Activated CD8-positive, alpha-beta T cell treated with anti-CD3 and anti-CD28 coated beads for 36 hours (primary cell): ENCODE data around the gene FETUB. TPM values are rescaled to one million over a fixed set of nuclear protein-coding genes. Genes with fewer than 3 reads are reported as not detected.
A peak's percentile ranks its signal among the peaks of the same experiment; 100 is the strongest.

Experiments used
- ATAC-seq: fragments of 200-7000 bp; cut with Tn5 transposase; one replicate; pipeline ENCODE4 v1.10.0; 2021; ENCODE audit warnings: mild to moderate bottlenecking, moderate library complexity
- CTCF ChIA-PET: fragments of 350-600 bp; sonication (Branson Sonifier 250); formaldehyde crosslinking; loops from one replicate; lab custom pipeline; 2021; ENCODE audit warnings: antibody characterized with exemption; lab: Charles Lee
- POLR2A ChIA-PET: fragments of 350-600 bp; sonication (Branson Sonifier 250); formaldehyde crosslinking; loops from one replicate; lab custom pipeline; 2021; ENCODE audit warnings: antibody characterized with exemption; lab: Charles Lee
- DNase-seq: peaks from one replicate; pipeline ENCODE4 v3.0.0-alpha.2; 2020
- H3K27ac Mint-ChIP-seq: one replicate; pipeline ENCODE4 v1.8.0; 2021; ENCODE audit warnings: mild to moderate bottlenecking, mixed read lengths
- H3K27me3 Mint-ChIP-seq: one replicate; pipeline ENCODE4 v1.8.0; 2021; ENCODE audit warnings: mixed read lengths
- H3K36me3 Mint-ChIP-seq: one replicate; pipeline ENCODE4 v1.8.0; 2021; ENCODE audit warnings: low read depth, mixed read lengths
- H3K4me1 Mint-ChIP-seq: one replicate; pipeline ENCODE4 v1.8.0; 2021; ENCODE audit warnings: low read depth, mixed read lengths
- H3K4me3 Mint-ChIP-seq: one replicate; pipeline ENCODE4 v1.8.0; 2021; ENCODE audit warnings: mild to moderate bottlenecking, moderate library complexity, mixed read lengths
- H3K9me3 Mint-ChIP-seq: one replicate; pipeline ENCODE4 v1.8.0; 2021; ENCODE audit warnings: mixed read lengths
- CTCF ChIP-seq: fragments of 200-600 bp; IDR thresholded peaks from one replicate; pipeline ENCODE4 v1.8.0; 2022; ENCODE audit warnings: antibody characterized with exemption, mild to moderate bottlenecking
- intact Hi-C: fragments of 100-400 bp; cut with micrococcal nuclease; formaldehyde crosslinking; loops from one replicate; pipeline ENCODE4 v1.10.0; 2022
- total RNA-seq, 2 experiments: library from RNA; stranded (reverse); gene quantifications; one replicate each; pipeline ENCODE4 v1.2.3, GENCODE V29; 2021

Gene FETUB
- total RNA-seq, 2 experiments from 2014 or later = not detected

GRCh38 chr3:186637686-186638085, 2.5 kb upstream of the FETUB start:
- H3K4me1 Mint-ChIP-seq = peaks cover 13% of the 10 kb centered on the region
- no peak overlapping the region for H3K4me3 Mint-ChIP-seq
- no peak overlapping the region for H3K27ac Mint-ChIP-seq
- peaks cover 18% of the 10 kb centered on the region for H3K27me3 Mint-ChIP-seq
- DNase-seq (no peak), ATAC-seq (no peak)
- intact Hi-C loops = no loop called here
- no peaks in the 10 kb centered on the region for H3K9me3 Mint-ChIP-seq
- TF ChIP-seq CTCF = no peak
- no peaks in the 10 kb centered on the region for H3K36me3 Mint-ChIP-seq
- POLR2A ChIA-PET = no interaction called here
- CTCF ChIA-PET = interaction anchor here (12.7 kb wide), 1 partner anchor 22 kb away, joined by 103 read pairs; the partner anchor contains the start of gene AHSG

GRCh38 chr3:186638259-186638658, 1.9 kb upstream of the FETUB start:
- H3K9me3 Mint-ChIP-seq = no peaks in the 10 kb centered on the region
- ATAC-seq = no peak
- no peak for TF ChIP-seq CTCF
- peaks cover 19% of the 10 kb centered on the region for H3K4me1 Mint-ChIP-seq
- H3K27me3 Mint-ChIP-seq = peaks cover 18% of the 10 kb centered on the region
- H3K4me3 Mint-ChIP-seq = no peak overlapping the region
- no peak overlapping the region for H3K27ac Mint-ChIP-seq
- H3K36me3 Mint-ChIP-seq = no peaks in the 10 kb centered on the region
- POLR2A ChIA-PET = no interaction called here
- DNase-seq = no peak
- intact Hi-C loops = no loop called here
- CTCF ChIA-PET = interaction anchor here (12.7 kb wide), 1 partner anchor 23 kb away, joined by 103 read pairs; the partner anchor contains the start of gene AHSG

GRCh38 chr3:186640473-186640818, 247 bp downstream of the FETUB start:
- POLR2A ChIA-PET = interaction anchor here (1.2 to 1.7 kb wide), 2 partner anchors 16 to 143 kb away, joined by 3 to 5 read pairs; partner anchors contain the start of gene EIF4A2
- H3K27me3 Mint-ChIP-seq = peaks cover 18% of the 10 kb centered on the region
- CTCF ChIA-PET = interaction anchor here (4.7 to 12.7 kb wide), 2 partner anchors 25 kb away, joined by 50 to 103 read pairs; partner anchors contain the start of gene AHSG

GRCh38 chr3:186640929-186641328, 730 bp downstream of the FETUB start:
- ChIA-PET CTCF (interaction anchor here (0.9 to 4.7 kb wide), 2 partner anchors 9 to 25 kb away, joined by 4 to 50 read pairs; no protein-coding TSS in a partner anchor), POLR2A (interaction anchor here (1.2 to 1.7 kb wide), 3 partner anchors 16 to 142 kb away, joined by 3 to 5 read pairs (median 3); partner anchors contain the start of genes DNAJB11 and EIF4A2)
- H3K27me3 Mint-ChIP-seq = peaks cover 18% of the 10 kb centered on the region
- intact Hi-C loops = no loop called here
- no peak for TF ChIP-seq CTCF
- H3K36me3 Mint-ChIP-seq = no peaks in the 10 kb centered on the region
- H3K4me1 Mint-ChIP-seq = peaks cover 25% of the 10 kb centered on the region
- ATAC-seq (no peak), DNase-seq (no peak)
- no peaks in the 10 kb centered on the region for H3K9me3 Mint-ChIP-seq
- H3K27ac Mint-ChIP-seq = no peak overlapping the region
- no peak overlapping the region for H3K4me3 Mint-ChIP-seq

More at GRCh38 chr3:186640473-186640818, 247 bp downstream of the FETUB start:
- Mint-ChIP-seq H3K4me1 (peaks cover 25% of the 10 kb centered on the region), H3K27ac (no peak overlapping the region), H3K36me3 (no peaks in the 10 kb centered on the region), H3K9me3 (no peaks in the 10 kb centered on the region), H3K4me3 (no peak overlapping the region)
- DNase-seq (no peak), ATAC-seq (no peak)
- intact Hi-C loops = no loop called here
- TF ChIP-seq CTCF = no peak

- intact Hi-C loops = no loop called here
Measured at GRCh38 chr3:186642014-186642413, 1.8 kb downstream of the FETUB start.

More at GRCh38 chr3:186642014-186642413, 1.8 kb downstream of the FETUB start:
- CTCF ChIA-PET = interaction anchor here (1.5 to 4.7 kb wide), 2 partner anchors 26 to 180 kb away, joined by 4 to 50 read pairs; no protein-coding TSS in a partner anchor
- peak; percentile 61 for ATAC-seq
- Mint-ChIP-seq H3K27me3 (peaks cover 16% of the 10 kb centered on the region), H3K36me3 (no peaks in the 10 kb centered on the region), H3K9me3 (no peaks in the 10 kb centered on the region), H3K4me3 (no peak overlapping the region), H3K4me1 (peaks cover 27% of the 10 kb centered on the region), H3K27ac (no peak overlapping the region)
- POLR2A ChIA-PET = interaction anchor here (1.3 to 1.7 kb wide), 2 partner anchors 72 to 141 kb away, joined by 3 to 5 read pairs; partner anchors contain the start of genes DNAJB11 and EIF4A2
- DNase-seq = peak; percentile 33
- no peak for TF ChIP-seq CTCF
